Amygdala (tissue), 56 donors: ENCODE measurements around the gene DBNL.
"Not testable (repeated sequence)": the region's sequence is repeated elsewhere in the genome, so short reads cannot be mapped to it uniquely, and the experiment has no call there.

Source experiments
- DNase-seq, 56 donors: peaks; one replicate each; lab custom pipeline; 2025; lab: John Stamatoyannopoulos, UW

Gene DBNL

DNA sequence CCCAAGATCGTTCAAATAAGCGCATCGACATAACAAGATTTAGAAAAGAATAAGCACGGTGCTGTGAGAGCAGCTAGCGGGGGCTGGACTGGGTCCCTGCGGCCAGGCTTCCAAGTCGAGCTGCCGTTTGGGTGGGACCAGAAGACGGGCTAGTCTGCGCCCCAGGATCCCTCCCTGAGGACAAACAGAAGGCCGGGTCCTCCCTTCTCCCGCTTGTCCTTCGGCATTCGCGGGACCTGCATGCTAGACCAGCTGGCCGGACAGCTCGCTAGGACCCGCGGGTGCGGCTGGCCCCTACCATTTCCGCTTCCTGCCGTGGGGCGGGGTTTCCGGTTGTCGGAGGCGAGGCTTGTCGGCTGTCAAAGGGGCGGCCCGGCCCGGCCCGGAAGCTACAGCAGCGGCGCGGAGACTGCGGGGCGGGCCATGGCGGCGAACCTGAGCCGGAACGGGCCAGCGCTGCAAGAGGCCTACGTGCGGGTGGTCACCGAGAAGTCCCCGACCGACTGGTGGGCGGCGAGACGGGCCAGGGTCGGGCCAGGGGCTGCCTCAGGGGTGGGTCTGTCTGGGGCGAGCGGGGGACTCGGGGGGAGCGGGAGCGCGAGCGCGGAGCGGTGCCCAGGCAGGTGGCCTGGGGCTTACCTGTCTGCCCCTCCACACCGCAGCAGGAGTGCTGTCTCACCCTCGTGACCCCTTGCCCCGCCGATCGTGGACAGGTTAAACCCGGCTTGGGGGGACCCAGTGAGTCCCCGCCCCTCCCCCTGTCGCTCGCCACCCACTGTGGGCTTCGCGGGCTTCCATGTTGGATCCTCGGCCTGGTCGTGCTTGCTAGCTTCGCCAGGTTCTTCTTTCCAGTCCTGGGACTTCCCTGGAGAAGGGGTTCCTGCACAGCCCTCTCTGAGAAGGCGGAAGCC lies at the start of gene DBNL:
DBNL (plus strand) TSS at position 388 of the 911 bp plus-strand sequence; CDS start at position 424, 36 bp downstream.
- peak; percentile 33 to 98 (median 91) for DNase-seq

DNA sequence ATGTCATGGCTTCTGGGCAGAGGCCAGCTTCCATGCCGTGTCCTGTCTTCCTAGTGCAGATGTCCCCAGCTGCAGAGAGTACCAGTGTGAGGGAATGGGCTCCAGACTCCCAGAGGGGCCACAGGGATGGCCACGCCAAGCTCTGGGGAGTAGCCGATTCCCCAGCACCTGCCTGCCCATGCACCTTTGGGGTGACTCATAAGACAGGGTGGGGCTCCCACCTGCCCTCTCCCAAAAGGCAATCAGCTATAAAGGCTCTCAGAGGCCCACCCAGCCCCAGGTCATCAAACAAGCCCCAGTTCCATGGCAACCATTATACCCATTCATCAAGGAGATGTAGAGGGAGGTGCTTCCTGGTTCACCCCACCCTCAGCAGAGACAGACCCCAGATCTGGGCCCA lies 47.0 kb upstream of the DBNL start, which contains the start of gene SPDYE1:
SPDYE1 (plus strand) TSS at position 366 of the 400 bp plus-strand sequence. CDS start 2,053 bp downstream, outside the sequence.
- not testable (repeated sequence) for DNase-seq

DNA sequence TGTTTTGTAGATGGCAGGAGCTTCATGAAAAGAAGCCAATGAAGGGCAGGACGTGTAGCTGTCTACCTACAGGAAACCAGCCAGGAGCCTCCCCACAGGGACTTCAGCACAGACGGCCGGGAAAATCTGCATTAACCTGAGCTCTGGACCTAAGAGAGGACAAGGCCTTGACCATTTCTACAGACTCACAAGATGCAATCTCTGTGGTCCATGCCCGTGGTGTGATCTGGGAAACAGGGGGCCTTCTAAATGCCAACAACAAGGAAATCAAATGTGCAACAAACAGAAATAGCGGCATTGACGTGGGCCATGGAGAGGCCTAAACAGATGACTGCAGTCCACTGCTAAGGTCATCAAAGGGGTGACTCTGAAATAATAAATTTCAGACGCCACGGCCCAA lies 32.4 kb upstream of the DBNL start:
- not testable (repeated sequence) for DNase-seq

DNA sequence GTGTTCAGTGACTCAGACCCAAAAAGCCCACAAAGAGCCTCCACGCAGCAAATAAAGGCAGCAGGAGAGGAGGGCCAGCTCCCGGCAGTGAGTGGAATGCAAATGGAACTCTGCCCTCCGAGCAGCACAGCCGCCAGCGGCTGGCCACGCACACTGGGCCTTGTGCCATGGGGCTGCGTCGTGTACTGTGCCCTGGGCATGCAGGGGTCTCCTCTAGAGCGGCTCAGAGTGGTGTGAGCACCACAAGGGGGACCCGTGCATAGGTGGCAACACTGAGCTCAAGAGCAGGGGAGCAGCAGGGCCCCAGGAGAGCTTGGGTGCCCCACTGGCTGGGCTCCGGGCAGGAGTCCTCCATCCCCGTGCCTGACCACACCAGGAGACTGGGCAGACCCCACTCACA lies 29.4 kb upstream of the DBNL start:
- peak in 16 of 56 donors; percentile 5 to 55 (median 14) for DNase-seq

DNA sequence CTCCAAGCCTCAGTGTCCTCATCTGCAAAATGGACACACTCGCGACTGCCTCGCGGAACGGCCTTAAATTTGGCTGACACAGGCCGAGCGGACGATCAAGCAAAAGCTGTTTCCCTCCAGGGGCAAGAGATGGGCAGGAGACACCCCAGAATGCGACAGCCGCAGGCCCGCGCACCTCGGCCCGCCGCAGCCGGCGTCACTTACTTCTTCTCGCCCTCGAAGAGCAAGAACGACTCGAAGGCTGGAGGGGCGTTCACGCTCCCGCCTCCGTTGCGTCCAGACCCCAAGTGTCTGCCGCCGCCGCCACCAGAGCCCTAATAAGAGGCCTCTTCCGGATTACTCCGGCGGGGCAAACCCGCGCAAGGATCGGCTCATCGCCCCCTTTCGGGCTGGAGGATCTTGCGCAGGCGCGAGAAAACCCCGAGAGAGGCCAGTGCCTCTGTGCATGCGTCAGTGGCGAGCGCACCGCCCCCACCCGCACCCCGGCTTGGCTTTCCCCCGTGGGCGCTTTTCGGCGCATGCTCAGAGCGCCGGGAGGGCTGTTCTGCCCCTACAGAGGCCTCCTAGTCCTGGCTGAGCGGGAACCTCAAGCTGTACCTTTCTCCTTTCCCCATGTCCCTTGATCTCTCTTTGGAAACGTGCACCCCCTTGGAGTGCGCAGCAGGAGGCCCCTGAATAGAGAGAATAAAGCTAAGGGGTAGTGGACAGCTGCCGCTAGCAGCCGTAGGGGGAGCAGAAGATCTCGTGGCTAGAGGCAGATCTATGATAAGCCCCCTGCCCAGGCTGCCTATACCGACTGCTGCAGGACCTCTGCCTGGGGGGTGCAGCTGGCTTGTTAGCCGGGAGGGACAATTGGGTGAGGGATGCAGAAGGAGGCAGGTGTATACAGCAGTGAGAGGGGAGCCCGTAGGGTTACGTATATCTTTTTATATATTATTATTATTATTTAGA lies 25.4 kb upstream of the DBNL start:
- peak; percentile 72 to 99 (median 95) for DNase-seq

DNA sequence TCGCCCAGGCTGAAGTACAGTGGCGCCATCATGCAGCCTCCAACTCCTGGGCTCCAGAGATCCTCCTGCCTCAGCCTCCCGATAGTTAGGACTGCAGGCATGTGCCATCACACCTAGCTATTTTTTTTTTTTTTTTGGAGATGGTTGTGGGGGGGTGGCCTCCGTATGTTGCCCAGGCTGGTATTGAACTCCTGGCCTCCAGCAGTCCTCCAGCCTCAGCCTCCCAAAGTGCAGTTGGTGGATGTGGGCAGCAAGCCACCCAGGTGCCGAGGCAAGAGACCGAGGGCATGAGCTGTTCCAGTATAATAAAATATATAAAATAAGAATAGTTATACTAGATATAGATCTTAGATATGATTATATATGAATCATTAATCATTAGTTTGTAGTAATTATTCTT lies 24.7 kb upstream of the DBNL start:
- DNase-seq: not testable (repeated sequence)

DNA sequence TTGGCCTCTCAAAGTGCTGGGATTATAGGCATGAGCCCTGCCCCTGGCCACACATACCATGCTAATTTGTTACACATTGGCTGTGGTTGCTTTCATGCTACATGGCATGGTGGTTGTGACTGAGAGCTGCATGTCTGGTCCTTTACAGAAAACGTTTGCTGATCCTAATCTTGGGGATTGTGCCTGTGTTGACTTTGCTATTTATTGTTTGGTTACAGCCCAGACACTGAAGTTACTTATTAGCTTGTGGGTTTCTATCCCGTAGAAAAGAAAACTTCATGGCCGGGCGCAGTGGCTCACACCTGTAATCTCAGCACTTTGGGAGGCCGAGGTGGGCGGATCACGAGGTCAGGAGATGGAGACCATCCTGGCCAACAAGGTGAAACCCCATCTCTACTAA lies 22.4 kb upstream of the DBNL start:
- not testable (repeated sequence) for DNase-seq

DNA sequence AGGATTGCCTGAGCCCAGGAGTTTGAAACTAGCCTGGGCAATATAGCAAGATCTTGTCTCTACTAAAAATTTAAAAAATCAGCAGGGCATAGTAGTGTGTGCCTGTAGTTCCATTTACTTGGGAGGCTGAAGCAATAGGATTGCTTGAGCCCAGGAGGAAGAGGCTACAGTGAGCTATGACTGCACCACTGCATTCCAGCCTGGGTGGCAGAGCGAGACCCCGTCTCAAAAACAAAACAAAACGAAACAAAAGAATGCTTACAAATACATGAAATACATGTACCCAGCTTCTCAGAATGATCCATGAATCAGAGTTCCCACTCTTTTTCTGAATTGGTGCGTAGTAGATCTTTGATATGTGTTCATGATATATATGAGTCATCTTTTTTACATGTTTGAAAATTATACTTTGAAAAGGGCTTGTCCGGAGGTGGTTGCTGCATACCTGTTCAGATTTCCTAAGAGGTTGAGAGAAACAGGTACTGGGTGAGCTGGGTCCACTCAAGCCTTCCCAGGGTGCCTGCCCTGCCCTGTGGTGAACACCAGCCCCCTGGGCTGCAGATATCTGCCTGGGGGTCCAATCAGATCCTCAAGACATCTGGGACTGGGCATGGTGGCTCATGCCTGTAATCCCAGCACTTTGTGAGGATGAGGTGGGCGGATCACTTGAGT lies 21.6 kb upstream of the DBNL start:
- DNase-seq: not testable (repeated sequence)

DNA sequence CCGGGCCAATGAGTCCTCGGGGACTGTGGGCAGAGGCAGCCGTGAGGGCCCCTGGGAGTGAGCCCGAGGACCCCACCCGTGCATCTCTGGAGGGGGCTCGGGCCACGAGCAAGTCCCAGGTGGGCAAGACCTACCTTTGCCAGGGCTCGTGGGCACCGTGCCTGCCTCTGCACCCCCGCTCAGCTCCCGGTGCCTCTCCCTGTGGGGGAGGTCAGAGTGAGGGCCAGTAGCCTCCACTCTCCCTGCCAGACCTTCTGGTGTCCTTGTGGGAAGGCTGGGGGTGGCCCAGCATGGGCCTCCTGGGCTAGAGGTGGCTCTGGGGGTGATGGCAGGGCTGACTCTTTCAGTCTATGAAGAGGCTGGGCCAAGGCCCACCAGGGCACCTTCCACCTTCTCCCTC lies 15.1 kb upstream of the DBNL start:
- not testable (repeated sequence) for DNase-seq

DNA sequence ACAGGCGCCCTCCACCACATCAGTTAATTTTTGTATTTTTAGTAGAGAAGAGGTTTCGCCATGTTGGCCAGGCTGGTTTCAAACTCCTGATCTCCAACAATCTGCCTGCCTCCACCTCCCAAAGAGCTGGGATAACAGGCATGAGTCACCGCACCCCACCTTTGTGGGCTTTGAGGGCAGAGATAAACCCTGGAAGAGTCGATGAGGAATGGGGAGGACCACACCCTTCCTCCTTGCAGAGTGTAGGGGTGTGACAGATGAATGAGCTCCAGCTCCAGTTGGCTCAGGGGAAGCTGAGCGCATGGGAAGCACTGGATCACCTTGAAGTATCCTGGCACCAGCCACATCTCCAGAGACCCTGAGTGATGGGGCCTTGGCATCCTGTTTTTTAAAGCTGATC lies 14.5 kb upstream of the DBNL start:
- DNase-seq: not testable (repeated sequence)

DNA sequence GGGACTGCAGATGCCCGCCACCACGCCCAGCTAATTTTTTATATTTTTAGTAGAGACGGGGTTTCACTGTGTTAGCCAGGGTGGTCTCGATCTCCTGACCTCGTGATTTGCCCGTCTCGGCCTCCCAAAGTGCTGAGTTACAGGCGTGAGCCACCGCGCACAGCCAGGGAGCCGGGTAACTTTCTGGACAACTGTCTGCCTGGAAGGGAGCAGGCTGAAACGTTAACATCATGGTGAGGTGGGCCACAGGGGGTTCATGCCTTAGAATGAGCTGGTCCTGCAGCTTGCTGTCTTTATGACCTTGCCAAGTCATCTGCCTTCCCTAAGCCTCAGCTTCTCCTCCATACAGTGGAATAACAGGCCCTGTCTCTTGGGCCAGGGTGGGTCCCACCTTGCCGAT lies 13.2 kb upstream of the DBNL start:
- DNase-seq: not testable (repeated sequence)

DNA sequence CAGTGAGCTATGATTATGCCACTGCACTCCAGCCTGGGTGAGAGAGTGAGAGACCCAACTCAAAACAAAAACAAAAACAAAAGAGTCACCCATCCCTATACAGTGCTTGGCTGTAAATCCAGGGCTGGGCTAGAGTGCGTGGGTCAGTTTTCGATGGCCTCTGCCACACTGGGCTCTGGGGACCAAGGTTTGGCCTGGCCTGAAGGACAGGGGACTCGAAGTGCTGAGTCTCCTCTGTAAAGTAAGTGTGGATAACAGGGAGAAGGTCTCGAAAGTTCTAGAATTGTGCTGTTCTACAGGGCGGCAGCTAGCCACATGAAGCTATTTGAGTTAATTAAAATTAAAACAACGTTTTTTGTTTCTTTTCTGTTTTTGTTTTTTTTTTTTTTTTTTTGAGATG lies 12.5 kb upstream of the DBNL start:
- DNase-seq: not testable (repeated sequence)

DNA sequence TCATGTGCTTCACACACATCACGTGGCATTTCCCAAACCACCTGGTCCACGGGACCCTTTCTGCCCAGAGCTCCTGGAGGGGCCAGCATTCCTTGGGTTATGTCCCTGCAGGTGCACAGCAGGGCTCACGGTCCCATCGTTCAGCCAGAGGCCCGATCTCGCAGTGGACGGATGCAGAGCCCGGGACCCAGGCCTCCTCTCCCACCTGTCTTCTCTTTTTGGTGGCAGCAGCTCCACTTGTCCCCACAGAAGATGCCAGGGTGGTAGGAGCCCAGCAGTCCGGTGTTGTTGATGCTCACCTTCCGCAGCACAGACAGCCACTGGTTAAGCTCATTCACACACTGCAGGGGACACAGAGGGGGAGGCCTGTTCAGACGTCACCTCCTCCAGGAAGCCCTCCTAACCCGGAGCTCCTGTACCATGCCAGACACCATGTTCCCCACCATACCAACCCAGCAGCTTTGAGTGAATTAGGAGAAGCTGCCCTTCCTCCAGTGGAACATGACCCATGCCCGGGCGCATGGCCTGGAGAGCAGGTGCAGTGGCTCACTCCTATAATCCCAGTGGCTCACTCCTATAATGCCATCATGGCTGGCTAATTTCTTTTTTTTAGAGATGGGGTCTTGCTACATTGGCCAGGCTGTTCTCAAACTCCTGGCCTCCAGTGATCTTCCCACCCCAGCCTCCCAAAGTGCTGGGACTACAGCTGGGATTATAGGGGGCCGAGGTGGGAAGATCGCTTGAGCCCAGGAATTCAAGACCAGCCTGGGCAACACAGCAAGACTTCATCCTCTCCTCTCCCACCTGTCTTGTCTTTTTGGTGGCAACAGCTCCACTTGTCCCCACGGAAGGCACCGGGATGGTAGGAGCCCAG lies 10.3 kb upstream of the DBNL start:
- DNase-seq: not testable (repeated sequence)

DNA sequence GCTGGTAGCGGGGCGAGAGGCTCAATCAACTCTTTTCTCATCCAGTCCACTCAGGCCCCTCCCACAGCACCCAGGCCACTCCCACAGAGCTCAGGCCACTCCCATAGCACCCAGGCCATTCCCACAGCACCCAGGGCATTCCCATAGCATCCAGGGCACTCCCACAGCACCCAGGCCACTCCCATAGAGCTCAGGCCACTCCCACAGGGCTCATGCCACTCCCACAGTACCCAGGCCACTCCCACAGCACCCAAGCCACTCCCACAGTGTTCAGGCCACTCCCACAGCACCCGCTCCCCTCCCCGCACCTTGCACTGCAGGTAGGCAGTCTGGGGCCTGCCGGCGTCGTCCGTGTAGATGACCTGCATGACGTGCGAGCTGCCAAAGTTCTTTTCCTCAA lies 8.1 kb upstream of the DBNL start:
- not testable (repeated sequence) for DNase-seq

DNA sequence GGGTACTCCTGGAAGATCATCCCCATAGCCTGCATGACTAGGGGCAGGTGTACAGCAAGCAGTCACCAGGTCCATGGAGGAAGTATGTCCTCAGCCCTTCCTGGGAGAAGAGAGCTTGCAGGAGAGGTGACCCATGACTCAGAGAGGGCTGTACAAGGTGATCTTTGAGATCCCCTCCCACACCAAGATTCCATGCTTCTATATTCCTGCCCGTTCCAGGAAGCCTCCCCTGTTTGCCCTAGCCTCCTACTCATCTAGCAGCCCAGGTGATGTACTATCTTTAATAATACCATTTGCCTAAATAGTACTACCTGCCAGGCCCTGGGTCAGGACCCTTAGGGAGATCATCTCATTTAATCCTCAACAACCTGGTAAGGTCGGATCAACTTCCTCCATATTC lies 6.6 kb upstream of the DBNL start:
- DNase-seq: not testable (repeated sequence)

DNA sequence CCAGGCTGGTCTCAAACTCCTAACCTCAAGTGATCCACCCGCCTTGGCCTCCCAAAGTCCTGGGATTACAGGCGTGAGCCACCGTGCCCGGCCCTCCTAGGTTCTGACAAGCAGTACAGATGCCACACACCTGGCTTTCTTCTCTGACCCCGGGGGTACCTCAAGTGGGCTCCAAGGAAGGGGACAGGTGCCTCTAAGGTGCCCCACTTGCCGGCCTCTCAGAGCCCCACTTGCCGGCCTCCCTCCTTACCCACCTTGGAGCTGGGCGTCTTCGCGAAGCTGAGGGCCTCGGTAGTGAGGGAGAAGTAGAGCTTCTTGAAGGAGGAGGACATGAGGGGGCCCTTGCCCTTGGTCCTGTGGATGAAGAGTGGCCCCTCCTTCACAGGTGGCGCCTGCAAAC lies 5.9 kb upstream of the DBNL start:
- not testable (repeated sequence) for DNase-seq

DNA sequence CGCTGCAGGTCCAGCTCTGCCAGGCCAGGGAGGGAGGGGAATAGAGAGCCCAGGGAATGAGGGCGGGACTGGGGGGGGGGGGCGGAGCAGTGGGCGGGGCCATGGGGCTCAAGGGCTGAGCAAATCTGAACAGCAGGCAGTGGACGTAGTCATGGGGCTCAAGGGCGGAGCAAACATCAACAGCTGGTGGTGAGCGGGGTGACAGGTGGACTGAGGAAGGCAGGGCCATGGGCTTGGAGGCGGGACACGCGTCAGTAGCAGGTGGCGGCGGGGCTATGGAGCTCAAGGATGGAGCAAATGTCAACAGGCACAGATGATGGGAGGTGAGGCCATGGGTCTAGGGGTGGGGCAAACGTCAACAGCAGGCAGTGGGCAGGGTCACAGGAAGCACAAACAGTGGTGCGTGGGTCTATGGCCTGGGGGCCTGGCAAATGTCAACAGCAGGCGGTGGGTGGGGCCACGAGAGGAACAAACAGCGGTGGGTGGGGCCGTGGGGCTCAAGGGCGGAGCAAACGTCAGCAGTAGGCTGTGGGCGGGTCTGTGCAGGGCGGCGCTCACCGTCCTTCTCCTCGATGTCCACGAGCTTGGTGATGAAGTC lies 5.4 kb upstream of the DBNL start:
- peak in 55 of 56 donors; percentile 28 to 92 (median 79) for DNase-seq

DNA sequence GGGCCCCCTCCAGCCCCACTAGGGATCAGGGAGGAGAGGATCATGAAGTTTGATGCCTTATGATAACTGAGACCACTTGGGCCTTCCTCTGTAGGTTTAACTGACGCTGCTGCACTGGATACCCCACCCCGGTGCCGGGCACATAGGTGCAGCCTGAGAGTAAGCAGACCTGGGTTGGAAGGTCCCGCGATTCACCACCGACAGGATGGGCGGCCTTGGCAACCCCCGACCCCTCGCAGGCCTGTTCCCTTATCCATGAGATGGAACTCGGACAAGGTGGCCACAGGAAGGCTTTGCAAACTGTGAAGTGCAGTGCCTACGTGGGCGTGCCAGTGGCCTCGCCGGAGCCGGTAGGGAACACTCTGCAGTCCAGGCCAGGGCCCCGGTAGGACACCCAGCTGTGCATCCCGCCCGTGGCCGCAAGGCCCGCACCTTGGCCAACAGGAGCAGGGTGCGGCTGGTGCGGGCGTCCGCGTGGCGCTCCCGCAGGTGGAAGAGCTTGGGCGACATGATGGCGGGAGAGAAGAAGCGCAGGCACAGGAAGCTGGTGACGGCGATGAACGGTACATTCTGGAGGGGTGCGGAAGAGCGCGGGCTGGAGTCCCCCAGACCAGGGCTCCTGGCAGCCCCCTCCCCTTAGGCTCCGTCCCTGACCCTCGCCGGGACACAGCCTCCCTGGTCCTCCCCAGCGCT lies 4.6 kb upstream of the DBNL start:
- DNase-seq: not testable (repeated sequence)
